HG03457 (cell line): ENCODE measurements around the gene SLC35C1.

Experiments used
- ATAC-seq: cut with Tn5 transposase; IDR thresholded peaks from one replicate; pipeline ENCODE4 v1.9.1; 2021; ENCODE audit warnings: moderate number of reproducible peaks; ENCODE audit not compliant: unreplicated experiment

Gene SLC35C1

DNA sequence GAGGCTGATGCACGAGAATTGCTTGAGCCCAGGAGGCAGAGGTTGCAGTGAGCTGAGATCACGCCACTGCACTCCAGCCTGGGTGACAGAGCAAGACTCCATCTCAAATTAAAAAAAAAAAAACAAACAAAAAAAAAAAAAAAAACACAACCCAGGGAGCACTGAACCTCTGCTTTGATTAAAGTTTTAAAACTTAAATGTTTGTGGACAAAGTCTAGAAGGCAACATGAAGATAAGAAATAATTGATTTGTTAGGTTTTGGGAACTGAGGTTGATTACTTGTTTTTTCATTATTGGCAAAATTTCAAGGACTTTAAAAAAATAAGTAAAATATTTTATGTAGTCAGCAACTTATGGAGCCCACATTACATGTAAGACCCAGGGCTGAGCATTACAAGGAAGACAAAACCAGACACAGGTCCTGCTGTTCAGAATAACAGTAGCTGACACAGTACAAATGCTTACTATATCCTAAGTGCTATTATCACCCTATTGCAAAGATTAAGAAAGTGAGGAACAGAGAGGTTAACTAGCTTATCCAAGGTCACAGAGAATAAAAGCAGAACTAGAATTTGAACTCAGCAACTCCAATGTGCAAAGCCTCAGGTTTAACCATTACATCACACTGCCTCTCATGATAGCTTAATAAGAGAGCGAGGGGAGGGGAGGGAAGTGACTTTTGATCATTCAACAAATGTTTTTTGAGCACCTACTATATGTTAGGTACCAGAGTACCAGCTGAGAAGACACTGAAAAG, 40.1 kb downstream of the SLC35C1 start:
- ATAC-seq = no peak

DNA sequence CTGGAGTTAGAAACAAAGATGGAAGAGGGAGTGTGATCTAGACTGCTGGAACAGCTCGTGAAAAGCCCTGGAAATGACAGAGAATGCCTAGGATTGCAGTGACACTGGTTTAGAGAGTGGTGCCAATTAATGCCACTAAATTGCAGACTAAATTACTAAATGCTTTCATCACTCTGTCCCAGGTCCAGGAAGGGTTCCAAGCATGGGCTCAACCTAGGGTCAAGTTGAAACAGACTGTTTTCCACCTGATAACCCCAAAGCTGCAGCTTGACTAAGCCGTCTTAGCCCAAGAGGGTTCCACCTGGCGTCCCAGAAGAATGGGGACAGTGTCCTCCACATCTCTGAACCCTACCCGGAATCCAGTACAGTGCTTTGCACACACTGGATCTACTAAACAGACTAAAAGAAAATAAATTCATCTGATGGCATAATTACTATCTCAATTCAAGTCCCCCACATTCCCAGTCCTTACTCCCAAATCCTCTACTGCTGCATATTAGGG, 41.3 kb downstream of the SLC35C1 start:
- ATAC-seq = no peak

DNA sequence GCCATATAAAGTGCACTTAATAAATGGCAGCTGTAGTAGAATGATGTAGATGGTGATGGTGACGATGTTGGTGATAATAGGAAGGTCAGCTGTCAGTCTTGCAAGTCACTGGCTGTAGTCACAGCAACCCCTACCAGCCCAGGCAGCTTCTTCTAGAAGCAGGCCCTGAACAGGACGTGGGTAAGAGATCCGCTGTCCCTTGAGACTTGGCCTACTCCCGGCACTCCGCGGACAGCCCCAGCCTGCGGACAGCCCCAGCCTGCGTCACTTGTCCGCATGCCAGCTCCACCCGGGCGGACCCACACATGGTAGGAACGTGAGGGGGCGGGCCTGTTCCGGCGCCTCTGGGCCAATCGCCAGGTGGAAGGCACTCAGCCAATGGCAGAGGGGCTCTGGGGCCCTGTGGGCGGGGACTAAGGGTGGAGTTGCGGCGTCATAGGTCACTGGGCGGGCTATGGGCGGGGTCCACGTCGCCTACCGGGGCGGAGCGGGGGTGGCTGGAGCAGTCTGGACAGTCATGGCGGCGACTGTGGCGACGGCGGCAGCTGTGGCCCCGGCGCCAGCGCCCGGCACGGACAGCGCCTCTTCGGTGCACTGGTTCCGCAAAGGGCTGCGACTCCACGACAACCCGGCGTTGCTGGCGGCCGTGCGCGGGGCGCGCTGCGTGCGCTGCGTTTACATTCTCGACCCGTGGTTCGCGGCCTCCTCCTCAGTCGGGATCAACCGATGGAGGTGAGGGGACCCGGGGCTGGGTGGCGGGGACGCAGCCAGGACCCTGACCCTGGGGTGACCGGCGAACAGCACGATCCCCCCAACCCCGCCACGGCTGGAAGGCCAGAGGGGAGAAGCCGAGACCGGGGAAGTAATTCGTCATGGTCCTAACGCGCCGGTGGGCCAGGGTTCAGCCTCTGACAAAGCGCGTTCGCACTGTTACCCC, 42.3 kb downstream of the SLC35C1 start, which contains the start of gene CRY2:
CRY2 (plus strand) TSS at position 502 of the 937 bp plus-strand sequence; CDS start at position 518, 16 bp downstream.
- ATAC-seq = peak; percentile 87

DNA sequence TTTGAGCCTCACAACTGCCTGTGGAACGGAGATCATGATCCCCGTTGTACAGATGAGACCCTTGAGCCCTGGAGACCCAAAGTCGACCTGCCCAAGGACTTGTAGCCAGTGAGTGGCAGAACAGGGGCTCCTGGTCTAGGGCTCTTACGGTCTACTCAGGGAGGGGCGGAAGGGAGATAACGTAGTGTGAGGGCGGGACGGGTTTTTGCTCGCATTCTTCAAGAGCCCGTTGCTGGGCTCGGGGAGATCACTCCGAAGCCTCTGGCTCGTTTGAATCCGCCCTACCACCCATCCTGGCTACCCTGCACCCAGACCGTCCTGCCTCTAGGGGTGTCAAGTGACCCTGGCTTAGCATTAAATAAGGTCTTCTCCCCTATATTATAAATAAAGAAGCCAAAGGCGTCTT, 43.0 kb downstream of the SLC35C1 start:
- peak; percentile 8 for ATAC-seq

DNA sequence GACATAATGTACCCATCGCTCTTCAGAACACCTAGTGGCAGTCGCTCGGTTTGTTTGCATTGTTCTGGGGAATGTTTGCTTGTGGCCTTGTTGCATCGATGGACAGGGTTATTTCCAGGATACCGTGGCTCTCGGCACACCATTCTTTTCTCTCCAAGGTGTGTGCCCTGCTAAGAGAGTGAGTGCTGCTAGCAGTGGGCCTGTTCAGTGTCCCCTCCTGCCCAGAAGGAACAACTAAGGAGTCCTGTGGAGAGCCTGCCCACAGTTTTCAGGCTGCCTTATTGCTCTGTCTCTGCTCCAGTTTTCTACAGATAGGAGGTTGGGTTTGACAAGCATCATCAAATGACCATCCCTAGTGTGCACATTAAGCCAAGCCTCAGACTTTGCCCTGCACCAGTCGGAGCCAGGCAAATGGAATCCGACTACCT, 43.7 kb downstream of the SLC35C1 start:
- ATAC-seq = no peak

DNA sequence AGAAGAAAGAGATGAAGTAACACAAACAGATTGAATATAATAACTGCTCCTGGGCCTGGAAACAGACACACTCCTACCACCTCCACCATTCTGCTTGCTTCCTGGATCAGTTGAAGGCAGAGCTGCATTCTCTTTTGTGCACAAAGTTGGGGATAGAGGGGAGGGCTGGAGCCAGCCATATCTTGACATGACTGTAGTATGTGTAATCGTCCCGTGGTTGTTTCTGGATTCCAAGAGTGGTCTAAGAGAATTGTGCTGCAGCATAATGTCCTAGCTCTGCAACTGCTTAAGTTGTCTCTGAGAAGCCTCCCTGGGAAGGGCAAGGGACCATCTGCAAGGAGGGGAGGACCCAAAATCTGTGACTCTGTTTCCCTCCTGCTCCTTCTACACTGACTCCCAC, 45.5 kb downstream of the SLC35C1 start:
- no peak for ATAC-seq

DNA sequence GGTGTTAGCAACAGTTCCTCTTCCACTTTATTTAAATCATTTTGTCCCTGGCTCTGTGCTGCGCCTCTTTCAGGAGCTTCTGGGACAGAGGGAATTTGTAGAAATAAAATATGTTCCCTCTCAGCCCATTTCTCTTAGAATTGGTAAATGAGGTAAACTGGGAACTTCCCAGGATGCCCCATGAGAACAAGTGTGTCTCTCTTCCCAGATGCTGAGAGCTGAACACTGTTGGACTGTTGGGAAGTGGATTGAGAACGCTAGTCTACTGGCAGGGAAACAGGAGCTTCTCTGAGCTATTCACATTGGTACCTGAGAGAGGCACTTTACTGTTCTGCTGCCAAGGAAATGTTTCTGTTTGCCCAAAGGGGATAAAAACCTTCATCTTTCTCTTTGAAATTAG, 46.3 kb downstream of the SLC35C1 start:
- ATAC-seq = no peak

DNA sequence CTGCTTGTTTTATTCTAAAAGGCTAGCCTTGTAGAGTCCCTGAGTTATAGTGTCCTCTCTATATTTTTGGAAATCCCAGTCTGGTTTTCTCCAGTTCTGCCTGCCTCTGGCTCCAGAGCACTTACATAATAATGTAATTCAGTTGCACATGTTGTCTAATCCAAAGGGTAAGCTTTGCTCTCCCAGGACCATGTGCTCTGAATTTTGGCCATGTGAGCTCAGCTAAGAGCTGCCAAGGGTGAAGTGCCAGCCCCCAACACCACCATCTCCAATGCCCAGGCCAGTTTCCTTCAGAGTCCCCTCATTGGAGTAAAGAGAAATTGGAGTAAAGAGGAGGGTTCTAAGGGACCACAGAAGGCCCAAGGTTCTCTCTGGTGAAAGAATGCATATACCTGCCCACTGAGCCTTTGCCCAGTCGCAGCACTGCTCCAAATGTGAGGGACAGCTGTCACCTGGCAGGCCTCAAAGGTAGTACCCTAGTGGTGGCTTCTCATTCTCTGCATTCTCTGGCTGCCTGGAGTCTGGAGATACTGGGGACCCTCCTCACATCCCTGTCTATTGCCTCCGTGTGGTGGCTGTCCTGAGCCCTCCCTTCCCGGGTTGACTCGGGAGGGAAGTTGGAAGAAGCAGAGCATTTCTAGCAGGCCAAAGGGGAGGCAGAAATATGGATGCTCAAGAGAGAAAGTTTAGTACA, 47.2 kb downstream of the SLC35C1 start:
- ATAC-seq = no peak

DNA sequence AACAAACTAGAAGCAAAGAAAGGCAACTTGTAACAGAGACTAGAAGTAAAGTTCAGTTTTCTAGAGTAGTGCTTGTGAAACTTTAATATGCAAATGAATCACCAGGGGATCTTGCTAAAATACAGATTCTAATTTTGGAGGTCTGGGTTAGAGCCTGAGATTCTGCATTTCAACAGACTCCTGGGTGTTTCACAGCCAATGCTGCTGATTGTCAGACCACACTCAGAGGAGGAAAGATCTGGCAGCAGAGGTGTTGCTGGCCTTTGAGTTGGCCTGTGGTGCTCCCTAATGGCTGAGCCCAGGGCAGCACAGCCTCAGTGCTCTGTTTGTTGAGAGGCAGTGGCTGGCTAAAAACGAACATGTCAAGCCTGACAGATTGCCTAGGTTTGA, 47.8 kb downstream of the SLC35C1 start:
- no peak for ATAC-seq

DNA sequence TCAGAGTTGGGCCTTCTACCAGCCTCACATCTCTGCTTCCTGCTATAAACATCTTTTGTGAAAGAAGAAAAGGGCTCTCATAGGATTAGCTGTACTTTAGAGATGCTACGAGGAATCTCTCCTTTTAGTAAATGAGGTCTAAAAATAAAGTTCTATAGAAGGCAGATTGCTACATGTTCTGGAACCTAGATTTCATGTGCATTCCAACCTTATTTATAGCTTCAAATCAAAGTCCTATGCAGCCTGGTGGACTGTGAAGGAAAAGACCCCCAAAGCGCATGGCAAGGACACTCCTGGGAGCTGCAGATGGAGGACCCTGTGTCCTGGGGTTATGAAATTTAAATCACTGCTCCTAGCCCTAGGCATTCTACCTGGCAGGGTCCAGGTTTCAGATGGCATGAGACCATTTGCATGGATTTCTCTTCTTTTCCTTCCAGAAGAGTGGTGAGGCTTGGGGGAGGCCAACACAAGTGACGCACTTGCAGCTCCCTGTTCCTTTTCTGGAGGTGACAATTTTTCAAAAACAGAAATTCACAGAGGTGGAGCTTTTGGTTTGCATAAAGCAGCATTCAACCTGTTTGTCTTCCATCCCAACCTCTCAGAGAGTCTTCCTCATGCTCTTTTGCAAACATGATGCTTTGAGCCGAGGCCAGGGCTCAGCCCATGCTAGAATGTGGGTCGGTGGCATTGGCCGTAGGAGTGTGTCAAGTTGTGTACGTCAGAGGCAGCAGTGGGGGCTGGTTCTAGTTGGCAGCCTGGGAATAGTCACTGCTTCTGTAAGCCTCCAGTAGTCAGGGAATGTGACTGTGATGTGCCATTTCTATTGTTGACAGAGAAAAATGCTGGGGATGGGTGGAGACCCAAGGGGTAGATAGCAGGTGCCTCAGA, 48.6 kb downstream of the SLC35C1 start:
- ATAC-seq = no peak

DNA sequence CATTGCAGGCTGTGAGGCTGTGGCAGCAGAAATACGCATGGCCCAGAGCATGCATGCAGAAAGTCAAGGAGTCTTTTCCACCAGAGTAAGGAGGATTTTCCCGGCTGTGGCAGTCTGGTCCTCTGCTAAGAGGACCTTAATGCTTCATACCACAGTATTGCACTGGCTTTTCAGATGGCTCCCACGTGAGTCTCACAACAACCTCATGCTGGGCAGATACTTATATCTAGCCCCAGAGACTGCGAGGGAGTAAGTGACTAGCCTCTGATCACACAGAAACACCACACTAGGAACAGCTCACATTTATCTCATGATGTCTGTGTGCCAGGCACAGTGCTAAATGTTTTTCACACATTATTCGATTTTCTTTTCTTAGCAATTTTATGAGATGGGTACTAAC, 50.4 kb downstream of the SLC35C1 start:
- no peak for ATAC-seq

DNA sequence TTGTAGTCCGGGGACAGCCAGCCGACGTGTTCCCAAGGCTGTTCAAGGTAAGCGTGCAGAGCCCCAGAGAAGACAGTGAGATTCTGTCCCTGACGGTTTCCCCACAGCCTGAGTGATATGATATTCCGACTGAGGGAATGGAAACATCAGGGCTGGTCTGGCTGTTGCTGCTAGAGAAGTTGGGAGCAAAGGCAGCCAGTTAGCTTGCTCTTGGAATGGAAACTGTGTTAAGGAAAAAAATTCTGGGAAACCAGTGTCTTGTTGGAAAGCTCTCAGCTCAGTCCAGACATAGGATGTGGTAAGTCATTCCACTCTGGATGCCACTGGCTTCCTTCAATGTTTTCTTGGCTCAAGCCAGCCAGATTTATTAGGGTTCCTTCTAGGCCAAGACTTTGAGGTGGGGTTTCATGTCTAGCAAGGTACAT, 51.1 kb downstream of the SLC35C1 start:
- ATAC-seq = no peak

DNA sequence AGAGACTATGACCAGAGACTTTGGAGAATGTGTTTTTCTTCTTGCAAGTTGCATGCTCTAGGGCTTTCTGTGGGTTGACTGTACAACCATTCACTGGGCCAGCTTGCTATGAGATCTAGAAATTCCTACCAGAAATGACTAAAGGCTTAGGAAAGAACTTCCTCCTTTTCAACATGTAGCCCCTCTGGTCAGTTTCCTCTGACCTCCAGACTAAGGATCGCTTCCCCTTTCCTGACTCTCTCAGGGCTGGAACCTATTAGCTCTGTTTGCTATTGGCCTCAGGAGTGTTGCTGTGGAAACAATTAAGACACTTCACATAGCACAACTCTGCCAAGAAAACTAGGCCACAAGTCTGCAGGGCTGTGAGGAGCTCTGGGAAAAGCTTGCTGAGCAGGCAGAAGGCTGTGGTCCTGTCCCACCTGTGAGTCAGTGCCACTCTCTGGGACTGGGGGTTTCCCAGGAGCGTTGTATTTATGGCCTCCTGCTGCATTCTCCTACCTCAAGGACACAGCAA, 53.1 kb downstream of the SLC35C1 start:
- no peak for ATAC-seq

DNA sequence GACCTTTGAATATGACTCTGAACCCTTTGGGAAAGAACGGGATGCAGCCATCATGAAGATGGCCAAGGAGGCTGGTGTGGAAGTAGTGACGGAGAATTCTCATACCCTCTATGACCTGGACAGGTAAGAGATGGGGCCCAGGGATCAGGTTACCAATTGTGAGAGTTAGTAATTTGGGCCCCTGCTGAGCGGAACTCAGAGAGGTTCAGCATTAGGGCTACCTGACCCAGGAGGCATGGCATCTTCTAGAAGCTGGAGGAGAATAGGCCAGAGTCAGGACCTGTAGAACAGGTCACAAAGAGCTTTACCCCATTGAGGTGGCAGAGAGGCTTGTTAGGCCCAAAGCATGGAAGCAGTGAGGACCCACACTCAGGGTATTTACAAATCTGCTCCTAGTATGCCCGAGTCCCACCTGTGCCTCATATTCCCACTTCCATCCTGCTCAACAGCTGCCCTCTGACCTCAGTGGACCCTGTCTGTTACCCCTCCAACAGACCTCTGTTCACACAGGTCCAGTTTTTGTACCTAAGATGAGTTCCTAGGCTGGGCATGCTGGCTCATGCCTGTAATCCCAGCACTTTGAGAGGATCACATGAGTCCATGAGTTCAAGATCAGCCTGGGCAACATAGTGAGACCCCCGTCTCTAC, 53.9 kb downstream of the SLC35C1 start:
- ATAC-seq = no peak

DNA sequence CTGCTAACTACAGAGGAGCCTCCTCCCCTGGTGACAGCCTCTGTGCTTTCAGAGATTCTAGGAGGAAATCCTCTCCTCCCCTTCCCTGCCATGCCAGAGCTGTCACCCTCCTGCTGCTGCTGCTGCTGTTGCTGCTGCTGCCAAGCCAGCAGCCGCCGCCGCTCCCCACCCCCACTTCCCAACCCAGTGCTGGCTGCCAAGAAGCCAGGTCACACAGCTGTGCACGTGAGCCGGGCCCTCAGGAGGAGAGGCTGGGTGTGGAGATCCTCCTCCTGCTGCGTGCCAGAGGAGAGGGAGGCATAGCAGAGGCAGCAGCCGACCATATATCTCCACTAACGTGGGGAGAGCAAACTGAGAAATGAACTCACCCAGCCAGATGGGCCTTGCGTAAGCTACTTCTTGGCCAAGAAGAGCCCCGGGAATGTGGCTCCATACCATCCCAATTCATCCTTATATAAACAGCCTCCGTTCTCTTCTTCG, 54.8 kb downstream of the SLC35C1 start:
- ATAC-seq = no peak

DNA sequence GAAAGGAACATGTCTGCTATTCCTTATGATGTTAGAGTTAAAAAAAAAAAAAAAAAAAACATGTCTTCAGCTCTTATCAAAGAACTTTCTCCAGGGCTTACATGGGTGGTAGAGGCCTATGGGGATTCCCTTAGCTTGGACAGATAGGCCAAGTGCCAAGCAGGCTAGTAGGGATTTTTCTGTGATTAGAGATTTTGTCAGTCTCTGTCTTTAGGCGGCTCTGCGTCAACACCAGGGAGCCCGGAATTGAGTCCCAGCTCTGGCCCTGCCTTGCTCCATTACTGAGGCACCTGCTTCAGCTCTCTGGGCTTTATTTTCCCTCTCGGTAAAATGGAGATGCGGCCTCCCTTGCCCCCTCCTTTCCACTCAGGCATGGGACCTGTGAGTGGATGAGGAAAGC, 55.4 kb downstream of the SLC35C1 start:
- no peak for ATAC-seq

DNA sequence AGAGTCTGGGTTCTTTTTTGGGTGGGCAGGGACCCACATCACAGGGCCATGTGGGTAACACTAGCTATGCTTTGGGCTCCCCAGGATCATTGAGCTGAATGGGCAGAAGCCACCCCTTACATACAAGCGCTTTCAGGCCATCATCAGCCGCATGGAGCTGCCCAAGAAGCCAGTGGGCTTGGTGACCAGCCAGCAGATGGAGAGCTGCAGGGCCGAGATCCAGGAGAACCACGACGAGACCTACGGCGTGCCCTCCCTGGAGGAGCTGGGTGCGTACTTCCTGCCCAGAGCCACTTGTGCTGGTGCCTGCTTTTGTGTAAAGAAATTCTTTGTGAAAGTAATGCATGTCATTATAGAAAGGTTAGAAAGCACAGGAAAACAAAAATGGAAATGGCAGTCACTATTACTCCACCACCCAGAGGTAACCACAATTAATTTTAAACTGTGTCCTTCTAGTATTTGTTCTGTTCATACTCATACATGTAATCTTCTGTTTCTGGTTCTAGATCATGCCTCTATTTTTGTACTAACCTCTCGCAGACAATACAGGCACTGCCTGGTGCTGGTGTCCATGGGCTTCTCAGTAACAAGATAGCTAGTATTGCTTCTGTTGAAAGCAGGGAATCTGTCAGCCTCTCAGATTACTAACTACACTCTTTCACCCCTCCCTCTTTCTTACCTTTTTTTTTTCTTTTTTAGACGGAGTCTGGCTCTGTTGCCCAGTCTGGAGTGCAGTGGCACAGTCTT, 56.0 kb downstream of the SLC35C1 start:
- no peak for ATAC-seq
